NCI-H146 treated with DMSO at 0.1 percent for 48 hours (cell line): Measurements from ENCODE around the gene ZNF423.
A peak's percentile ranks its signal among the peaks of the same experiment; 100 is the strongest.

Experiments used
- DNase-seq: peaks from one replicate; lab custom pipeline; 2025; ENCODE audit not compliant: unreplicated experiment; lab: John Stamatoyannopoulos, UW

ZNF423 gene

DNA sequence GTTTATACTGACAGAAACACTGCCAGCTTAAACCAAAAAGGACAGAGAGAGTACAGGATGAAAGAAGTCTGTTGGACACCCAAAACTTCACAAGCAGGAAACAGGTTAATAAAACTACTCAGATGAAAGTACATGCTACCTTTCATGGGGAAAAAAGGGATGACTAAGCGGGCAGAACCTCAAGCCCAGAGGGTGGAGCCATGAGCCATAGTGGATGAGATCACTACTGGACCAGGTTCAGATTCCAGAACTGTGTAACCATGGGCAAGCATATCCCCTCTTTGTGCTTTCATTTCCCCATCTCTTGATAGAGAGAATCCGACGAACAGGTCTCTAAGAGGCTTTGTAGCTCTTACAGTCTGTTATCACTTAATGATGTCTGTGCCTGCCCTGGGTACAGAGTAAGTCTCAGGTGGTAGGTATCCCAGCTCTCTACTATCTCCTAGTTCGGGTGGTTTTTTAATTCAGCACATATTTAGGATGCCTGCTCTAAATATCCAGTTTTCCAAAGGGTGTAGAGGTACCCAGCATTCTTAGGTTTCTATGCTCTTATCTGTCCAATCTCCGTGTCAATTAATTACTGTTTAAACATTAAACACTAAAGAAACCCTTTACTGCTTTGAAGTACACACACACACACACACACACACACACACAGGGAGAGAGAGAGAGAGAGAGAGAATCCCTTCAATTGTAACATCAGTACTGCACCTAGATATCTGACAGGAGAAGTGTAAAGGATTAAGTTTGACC is 206.7 kb downstream of the ZNF423 start:
- DNase-seq = peak; percentile 6

GRCh38 chr16:49647673-49648072 is 208.2 kb downstream of the ZNF423 start:
- DNase-seq = no peak

DNA sequence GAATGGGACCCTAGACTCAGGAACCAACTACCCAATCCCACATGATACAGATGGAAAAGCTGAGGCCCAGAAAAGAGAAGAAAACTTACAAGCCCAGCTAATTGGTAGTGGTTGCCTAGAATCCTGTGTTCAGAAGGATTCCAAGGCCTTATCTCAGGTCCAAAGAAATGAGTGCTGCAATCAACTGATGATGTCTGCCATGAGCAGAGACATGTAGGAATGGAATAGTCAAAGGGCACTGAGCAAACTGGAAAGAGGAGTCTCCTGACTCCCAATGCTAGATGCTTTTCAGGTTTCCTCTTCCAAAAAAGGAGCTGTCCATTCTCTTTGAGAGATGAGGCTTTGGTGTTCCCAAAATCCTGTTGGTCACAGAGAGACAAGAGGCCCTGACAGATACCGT is 210.6 kb downstream of the ZNF423 start:
- no peak for DNase-seq

DNA sequence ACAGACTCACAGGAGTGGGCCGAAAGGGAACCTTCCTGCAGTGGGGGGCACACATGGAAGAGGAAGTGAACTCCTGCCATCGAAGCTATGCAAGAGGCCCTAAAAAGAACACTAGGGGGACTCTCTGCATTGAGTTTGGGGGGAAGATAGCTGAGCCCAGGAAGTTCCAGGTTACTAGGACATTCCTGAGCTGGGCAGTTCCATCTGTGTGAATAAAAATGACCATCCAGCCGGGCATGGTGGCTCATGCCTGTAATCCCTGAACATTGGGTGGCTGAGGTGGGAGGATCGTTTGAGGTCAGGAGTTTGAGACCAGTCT is 211.8 kb downstream of the ZNF423 start:
- no peak for DNase-seq

- no peak for DNase-seq
Measured at GRCh38 chr16:49643429-49644144, 212.3 kb downstream of the ZNF423 start.

DNA sequence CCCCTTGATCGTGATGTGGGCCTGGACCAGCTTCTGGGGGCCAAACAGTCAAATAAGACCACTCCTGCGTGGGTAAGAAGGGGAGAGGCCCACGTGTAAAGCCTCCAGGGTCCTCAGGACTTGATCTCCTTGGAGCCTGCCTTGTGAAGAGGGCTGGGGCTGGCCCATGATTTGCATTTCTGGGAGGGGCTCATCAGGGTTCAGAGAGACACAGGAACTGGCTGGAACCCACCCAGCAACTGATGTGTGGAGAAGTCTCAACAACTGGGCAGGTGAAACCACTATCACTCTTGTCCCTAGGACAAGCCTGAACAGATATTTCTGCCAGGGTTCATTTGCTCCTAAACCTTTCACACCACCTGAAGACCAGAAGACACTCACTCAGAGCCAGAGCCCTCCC is 214.7 kb downstream of the ZNF423 start:
- no peak for DNase-seq

DNA sequence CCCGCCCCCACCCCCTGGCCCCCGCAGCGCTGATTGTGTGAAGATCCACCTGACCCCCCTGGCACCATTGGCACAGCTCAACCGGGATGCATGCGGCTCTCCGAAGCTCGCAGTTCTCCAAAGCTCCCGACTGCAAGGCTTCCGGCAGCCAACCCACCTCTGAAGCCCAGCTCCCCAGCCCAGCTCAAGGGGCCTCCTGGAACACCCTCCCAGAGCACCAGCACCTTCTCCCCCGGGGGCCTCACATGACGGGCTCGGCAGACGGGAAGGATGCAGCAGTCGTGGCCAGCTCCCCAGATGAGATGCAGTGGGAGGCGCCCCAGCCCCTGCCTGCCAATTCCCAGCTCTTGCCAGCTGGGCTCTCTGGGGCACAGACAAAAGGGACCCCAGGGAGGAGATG is 215.3 kb downstream of the ZNF423 start:
- no peak for DNase-seq

- no peak for DNase-seq
Measured at GRCh38 chr16:49639739-49640431, 216.0 kb downstream of the ZNF423 start.

DNA sequence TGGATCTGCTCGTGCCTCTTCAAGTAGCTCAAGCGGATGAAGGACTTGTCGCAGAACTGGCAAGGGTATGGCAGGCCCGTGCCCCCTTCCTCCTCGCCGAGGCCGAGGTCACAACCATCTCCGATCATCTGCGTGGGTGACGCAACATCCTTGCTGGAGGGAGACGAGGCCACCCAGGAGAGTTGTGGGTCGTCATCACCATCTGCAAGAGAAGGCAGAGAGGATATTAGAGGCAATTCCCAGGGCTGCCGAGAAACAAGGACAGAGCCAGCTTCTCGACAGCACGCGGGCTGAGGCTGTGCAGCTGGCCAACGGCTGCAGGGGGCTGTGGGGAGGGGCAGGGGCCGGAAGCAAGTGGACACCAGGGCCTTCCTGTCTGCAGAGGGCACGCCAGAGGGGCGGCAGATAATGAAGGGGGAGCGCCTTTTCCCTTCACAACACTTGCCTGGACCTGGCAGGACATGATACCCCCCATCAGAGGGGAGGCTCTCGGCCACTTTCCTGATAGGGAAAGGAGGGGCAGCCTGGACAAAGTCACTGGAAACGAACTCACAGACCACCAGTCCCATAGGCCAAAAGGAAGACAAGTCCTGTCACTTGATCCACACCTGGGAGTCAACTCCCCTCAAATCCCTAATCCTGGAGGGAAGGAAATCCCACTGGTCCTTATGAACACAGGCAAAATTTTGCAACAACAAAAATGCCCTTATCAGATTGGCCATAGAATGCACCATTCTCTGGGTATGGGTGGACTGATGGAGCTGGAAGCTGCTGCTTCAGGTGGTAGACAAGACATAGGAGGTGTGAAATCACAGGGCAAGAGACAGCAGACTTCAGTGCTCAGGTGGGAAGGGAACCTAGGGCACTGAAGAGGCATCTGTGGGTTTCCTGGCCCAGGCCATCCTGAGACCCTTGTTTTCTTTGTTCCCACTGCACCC is 217.0 kb downstream of the ZNF423 start:
- no peak for DNase-seq

DNA sequence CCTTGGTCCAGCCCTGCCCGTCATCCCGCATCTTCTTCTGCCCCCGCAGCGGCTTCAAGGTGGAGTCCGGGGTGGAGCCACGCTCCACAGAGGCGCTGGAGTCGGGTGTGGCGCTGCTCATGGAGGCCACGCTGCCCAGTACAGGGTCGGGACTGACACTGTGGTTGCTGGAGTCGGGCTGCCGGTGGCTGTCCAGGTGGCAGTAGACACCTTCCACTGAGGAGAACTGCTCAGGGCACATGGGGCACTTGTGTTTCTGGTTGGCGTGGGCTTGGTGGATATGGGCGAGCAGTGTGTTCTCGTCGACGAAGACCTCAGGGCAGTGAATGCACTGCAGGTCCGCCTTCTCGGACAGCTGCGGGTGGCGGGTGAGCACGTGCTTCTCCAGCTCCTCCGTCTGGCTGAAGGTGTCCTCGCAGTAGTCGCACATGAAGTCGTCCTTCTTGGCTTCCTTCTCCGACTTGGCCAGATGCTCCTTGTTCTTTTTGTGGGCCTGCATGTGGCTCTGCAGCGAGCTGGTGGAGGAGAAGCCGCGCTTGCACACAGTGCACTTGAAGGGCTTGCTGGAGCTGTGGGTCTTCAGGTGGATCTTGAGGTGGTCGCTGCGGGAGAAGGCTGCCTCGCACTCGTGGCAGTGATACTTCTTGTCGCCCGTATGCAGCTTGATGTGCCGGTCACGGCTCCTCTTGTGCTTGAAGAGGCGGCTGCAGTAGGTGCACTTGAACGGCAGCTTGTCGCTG is 217.8 kb downstream of the ZNF423 start:
- no peak for DNase-seq

DNA sequence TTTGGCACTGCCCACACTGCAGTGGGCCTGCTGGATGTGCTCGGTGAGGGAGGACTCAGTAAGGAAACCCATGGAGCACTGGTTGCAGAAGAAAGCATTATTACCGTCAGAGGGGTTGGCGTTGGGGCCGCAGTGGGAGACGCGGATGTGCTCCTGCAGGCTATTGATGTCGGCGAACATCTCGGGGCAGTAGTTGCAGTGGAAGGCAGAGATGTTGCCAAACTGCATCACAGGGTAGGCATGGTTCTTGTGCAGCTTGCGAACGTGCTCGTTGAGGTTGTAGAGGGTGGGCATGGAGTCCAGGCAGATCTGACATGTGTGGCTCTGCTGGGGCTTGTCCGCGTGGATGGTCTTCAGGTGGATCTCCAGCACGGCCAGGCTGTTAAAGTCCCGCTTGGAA is 218.4 kb downstream of the ZNF423 start:
- no peak for DNase-seq

DNA sequence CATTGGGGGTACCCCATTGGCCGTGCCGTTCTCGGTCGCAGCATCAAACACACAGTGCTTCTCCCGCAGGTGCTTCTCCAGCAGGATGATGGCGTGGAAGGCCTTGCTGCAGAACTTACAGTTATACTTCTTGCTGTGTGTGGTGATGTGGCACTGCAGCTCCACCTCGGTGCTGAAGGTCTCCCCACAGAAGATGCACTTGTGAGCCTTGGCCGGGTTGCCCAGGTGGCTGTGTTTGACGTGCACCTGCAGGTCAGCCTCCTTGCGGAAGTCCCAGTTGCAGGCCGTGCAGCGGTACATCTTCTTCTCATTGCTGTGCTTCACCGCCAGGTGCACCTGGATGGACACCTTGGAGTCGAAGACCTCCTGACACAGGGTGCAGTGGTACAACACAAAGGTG is 219.3 kb downstream of the ZNF423 start:
- no peak for DNase-seq

DNA sequence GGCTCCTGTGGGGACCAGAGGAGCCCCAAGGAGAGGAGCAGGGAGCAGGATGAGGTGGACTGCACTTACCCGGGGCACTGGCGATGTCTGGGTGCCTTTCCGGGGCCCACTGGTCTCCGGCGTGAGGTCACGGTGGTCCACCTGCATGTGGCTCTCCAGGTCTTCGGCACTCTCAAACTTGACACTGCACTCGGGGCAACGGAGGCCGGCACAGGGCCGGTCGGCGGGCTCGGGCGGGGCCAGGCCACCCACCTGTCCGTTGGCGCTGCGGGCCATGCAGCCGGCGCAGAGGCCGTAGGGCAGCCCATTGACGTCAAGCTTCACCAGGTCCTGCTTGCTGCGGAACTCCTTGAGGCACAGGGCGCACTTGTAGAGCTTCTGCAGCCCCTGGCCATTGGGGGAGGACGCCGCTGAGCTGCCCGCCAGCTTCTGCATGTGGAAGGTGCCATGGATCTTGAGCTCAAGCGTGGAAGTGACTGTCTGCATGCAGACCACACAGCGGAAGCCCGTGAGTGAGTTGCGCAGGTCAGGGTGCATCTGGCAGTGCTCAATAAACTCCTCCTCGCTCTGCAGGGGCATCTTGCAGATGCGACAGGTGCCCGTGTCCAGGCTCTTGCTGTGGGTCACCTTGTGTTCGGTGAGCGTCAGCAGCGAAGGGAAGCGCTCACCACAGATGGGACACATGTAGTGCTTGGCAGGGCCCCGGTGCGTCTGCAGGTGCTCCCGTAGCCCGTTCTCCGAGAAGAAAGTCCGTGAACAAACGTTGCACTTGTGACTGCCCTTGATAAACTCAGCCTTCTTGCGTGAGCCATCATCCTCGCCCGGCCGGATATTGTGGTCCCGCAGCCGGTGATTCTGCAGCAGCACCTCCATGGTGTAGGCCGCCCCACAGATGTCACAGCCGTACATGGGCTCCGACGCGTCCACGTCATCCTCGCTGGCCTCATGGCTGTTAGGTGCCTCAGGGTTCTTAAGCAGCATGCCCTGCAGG is 220.0 kb downstream of the ZNF423 start:
- DNase-seq = no peak

DNA sequence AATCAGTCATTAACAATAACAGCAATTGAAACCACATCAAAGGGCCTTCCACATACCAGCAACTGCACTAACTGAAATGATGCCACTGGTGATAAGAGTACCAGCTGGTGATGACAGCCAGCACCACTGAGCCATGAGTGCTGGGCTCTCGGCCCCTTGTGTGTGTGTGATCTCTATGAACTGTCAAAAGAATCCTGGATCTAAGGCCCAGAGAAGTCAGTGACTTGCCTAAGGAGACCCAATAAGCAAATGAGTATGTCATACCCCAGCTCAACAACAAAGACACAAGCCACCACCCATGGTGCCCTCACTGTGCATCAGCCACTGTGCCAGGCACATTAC is 220.9 kb downstream of the ZNF423 start:
- DNase-seq = no peak

- DNase-seq = no peak
Measured at GRCh38 chr16:49634235-49635008, 221.5 kb downstream of the ZNF423 start.

DNA sequence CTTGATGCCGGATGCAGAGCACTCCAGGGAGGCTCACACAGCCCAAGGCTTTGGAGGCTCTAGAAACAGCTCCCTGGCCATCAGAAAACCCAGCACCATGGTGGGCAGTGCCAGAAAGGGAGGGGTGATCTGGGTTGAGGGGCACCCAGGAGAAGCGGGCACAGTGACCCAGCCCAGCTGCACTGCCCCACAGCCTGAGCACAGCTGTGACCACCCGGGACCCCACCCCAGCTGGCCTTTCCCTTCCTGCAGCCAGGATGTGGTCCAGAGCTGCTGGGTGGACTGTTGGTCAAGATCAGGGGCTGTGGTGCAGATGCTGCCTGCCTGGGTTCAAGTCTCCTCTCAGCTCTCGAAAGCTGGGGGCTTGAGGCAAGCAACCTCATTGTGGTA is 223.1 kb downstream of the ZNF423 start:
- no peak for DNase-seq

- no peak for DNase-seq
Measured at GRCh38 chr16:49632086-49632794, 223.7 kb downstream of the ZNF423 start.
